IMR-90 (cell line): ENCODE data around the gene DVL2.

Experiments used
- CEBPB ChIP-seq: IDR thresholded peaks from 2 replicates; pipeline ENCODE4 v1.6.1; 2012; ENCODE audit warnings: low read depth, low read length, improper control_type of control experiment
- CTCF ChIP-seq: conservative IDR thresholded peaks from 2 replicates; pipeline ENCODE4 v1.5.1; 2012; ENCODE audit warnings: mild to moderate bottlenecking, low read depth, low read length, improper control_type of control experiment
- ELK1 ChIP-seq: fragments of 150-350 bp; IDR thresholded peaks from 2 replicates; pipeline ENCODE4 v1.6.1; 2016; ENCODE audit warnings: low read depth, mild to moderate bottlenecking, low read length, moderate library complexity, borderline replicate concordance
- MAFK ChIP-seq: IDR thresholded peaks from 2 replicates; pipeline ENCODE4 v1.6.1; 2012; ENCODE audit warnings: low read depth, low read length, improper control_type of control experiment
- MXI1 ChIP-seq: IDR thresholded peaks from 2 replicates; pipeline ENCODE4 v1.6.1; 2012; ENCODE audit warnings: low read depth, mild to moderate bottlenecking, low read length, moderate library complexity, borderline replicate concordance
- NFE2L2 ChIP-seq: fragments of 150-350 bp; IDR thresholded peaks from 2 replicates; pipeline ENCODE4 v1.6.1; 2016; ENCODE audit warnings: low read depth, mild to moderate bottlenecking, low read length
- POLR2A ChIP-seq: IDR thresholded peaks from 2 replicates; pipeline ENCODE4 v1.6.1; 2012; ENCODE audit warnings: mild to moderate bottlenecking, low read depth, low read length

DNA sequence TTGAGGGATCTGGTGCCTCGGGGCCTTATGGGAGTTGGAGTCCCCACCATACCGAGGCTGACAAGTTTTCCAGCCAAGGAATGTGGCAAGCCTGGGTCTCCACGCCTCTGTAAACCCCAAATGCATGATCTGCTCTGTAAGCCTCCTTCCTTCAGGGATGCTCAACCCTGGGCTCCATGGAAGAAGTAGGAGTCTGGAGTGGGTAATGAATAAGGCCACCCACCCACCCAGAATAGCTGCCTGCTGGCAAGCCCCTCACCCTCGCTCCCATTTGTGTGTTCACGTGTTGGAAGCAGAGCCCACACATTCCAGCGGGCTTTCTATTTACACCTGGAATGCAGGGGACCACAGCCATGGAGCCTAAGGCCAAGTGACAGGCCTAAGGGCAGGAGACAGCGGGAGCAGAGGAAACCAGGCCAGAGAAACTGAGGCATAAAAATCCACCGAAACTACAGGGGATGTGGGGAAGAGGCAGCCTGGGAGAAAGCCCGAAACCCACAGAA lies 19.1 kb downstream of the DVL2 start:
- TF ChIP-seq CEBPB: peak; percentile 43; the same call in 1 of the 2 replicates
- TF ChIP-seq CTCF: no peak
- no peak for TF ChIP-seq ELK1
- TF ChIP-seq POLR2A: no peak
- TF ChIP-seq MAFK: no peak
- peak; percentile 83; the same call in 1 of the 2 replicates for TF ChIP-seq MXI1
- TF ChIP-seq NFE2L2: no peak
